ENCODE results near the gene CYP4A22. TPM values are rescaled to one million over a fixed set of nuclear protein-coding genes. Genes with fewer than 3 reads are reported as not detected.
A peak's percentile ranks its signal among the peaks of the same experiment; 100 is the strongest.

Gene CYP4A22
- total and polyA plus RNA-seq, 9 of the 15 experiments (the other 6 are each of a cell fraction or from before 2014, with no cell fraction given), result 0.07 TPM; not detected in 8

DNA sequence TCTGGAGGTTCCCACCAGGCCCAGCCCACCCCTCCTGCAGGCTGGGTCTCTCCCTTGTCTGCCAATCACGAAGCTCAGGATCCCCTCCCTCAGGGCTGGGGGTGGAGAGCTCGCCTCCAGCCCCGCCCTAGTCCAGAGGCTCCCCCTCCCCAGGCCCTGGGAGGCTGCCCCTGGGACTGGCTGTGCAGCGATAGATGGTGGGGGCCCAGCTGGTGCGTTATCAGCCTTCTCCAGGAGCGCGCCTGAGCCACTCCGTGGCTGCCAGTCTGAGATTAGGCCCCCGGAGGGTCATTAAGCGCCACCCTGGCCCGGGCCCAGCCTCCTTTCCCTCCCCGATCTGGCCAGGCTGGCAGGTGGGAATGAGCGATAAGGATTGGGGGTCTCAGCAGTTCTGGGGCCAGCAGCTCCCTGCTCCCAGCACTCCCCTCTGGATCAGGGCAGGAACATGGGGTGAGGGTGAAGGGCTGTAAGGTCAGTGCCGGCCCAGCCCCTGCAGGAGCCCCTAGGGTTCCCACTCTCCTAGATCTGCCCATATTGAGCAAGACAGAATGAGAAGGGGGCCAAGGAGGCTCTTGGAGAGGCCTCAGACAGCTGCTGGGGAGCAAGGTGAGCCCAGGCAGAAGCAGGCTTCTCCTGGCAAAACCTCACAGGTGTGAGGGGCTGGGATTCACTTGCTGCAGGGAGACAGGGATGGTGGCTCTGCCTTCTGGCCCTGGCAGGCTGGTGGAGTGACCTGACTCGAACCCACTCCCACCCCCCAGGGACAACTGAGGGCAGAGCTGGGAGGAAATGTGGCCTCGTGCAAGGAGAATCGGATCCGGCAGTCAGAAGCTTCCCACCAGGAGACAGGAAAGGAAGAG lies 44.1 kb downstream of the CYP4A22 start (continued):
- TF ChIP-seq L3MBTL2 (IDR thresholded peaks at IDR 0.05) (peak; percentile 66), ZNF707 (CRISPR knock-in tag; conservative IDR thresholded peaks at IDR 0.05) (peak; percentile 74), SRF (CRISPR knock-in tag; IDR thresholded peaks at IDR 0.05) (peak in 1 of 2 experiments; percentile 51; a peak in 2 of 4 replicates), GATAD2A (IDR thresholded peaks at IDR 0.05) (peak; percentile 98), PTRF (tag; IDR thresholded peaks at IDR 0.05) (peak; percentile 71), JUN (IDR thresholded peaks at IDR 0.05; ENCODE audit: borderline replicate concordance, low read depth, low read length) (peak; percentile 83), JUN (CRISPR knock-in tag; IDR thresholded peaks at IDR 0.05; ENCODE audit: borderline replicate concordance) (peak; percentile 1; the same call in 1 of the 2 replicates), NR1H2 (CRISPR knock-in tag; IDR thresholded peaks at IDR 0.05) (no peak), TAF9B (IDR thresholded peaks at IDR 0.05; ENCODE audit: partially characterized antibody) (no peak), CBX5 (IDR thresholded peaks at IDR 0.05; ENCODE audit: borderline replicate concordance, low read depth) (peak; percentile 57; the same call in 1 of the 2 replicates), KLF16 (IDR thresholded peaks at IDR 0.05) (peak; percentile 100), RBM15 (IDR thresholded peaks at IDR 0.05; ENCODE audit: insufficient read depth, low read length) (no peak), ZNF212 (CRISPR knock-in tag; IDR thresholded peaks at IDR 0.05) (peak; percentile 94), ZNF217 (CRISPR knock-in tag; IDR thresholded peaks at IDR 0.05) (no peak), TARDBP (IDR thresholded peaks at IDR 0.05) (peak; percentile 100)
- TF ChIP-seq, protein P1, sequence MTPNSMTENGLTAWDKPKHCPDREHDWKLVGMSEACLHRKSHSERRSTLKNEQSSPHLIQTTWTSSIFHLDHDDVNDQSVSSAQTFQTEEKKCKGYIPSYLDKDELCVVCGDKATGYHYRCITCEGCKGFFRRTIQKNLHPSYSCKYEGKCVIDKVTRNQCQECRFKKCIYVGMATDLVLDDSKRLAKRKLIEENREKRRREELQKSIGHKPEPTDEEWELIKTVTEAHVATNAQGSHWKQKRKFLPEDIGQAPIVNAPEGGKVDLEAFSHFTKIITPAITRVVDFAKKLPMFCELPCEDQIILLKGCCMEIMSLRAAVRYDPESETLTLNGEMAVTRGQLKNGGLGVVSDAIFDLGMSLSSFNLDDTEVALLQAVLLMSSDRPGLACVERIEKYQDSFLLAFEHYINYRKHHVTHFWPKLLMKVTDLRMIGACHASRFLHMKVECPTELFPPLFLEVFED (CRISPR knock-in tag; conservative IDR thresholded peaks at IDR 0.05), result peak; percentile 98
- TF ChIP-seq, protein P2, sequence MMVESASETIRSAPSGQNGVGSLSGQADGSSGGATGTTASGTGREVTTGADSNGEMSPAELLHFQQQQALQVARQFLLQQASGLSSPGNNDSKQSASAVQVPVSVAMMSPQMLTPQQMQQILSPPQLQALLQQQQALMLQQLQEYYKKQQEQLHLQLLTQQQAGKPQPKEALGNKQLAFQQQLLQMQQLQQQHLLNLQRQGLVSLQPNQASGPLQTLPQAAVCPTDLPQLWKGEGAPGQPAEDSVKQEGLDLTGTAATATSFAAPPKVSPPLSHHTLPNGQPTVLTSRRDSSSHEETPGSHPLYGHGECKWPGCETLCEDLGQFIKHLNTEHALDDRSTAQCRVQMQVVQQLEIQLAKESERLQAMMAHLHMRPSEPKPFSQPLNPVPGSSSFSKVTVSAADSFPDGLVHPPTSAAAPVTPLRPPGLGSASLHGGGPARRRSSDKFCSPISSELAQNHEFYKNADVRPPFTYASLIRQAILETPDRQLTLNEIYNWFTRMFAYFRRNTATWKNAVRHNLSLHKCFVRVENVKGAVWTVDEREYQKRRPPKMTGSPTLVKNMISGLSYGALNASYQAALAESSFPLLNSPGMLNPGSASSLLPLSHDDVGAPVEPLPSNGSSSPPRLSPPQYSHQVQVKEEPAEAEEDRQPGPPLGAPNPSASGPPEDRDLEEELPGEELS (CRISPR knock-in tag; IDR thresholded peaks at IDR 0.05; ENCODE audit: borderline replicate concordance), result no peak
- TF ChIP-seq, protein P3, sequence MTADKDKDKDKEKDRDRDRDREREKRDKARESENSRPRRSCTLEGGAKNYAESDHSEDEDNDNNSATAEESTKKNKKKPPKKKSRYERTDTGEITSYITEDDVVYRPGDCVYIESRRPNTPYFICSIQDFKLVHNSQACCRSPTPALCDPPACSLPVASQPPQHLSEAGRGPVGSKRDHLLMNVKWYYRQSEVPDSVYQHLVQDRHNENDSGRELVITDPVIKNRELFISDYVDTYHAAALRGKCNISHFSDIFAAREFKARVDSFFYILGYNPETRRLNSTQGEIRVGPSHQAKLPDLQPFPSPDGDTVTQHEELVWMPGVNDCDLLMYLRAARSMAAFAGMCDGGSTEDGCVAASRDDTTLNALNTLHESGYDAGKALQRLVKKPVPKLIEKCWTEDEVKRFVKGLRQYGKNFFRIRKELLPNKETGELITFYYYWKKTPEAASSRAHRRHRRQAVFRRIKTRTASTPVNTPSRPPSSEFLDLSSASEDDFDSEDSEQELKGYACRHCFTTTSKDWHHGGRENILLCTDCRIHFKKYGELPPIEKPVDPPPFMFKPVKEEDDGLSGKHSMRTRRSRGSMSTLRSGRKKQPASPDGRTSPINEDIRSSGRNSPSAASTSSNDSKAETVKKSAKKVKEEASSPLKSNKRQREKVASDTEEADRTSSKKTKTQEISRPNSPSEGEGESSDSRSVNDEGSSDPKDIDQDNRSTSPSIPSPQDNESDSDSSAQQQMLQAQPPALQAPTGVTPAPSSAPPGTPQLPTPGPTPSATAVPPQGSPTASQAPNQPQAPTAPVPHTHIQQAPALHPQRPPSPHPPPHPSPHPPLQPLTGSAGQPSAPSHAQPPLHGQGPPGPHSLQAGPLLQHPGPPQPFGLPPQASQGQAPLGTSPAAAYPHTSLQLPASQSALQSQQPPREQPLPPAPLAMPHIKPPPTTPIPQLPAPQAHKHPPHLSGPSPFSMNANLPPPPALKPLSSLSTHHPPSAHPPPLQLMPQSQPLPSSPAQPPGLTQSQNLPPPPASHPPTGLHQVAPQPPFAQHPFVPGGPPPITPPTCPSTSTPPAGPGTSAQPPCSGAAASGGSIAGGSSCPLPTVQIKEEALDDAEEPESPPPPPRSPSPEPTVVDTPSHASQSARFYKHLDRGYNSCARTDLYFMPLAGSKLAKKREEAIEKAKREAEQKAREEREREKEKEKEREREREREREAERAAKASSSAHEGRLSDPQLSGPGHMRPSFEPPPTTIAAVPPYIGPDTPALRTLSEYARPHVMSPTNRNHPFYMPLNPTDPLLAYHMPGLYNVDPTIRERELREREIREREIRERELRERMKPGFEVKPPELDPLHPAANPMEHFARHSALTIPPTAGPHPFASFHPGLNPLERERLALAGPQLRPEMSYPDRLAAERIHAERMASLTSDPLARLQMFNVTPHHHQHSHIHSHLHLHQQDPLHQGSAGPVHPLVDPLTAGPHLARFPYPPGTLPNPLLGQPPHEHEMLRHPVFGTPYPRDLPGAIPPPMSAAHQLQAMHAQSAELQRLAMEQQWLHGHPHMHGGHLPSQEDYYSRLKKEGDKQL (CRISPR knock-in tag; IDR thresholded peaks at IDR 0.05; ENCODE audit: borderline replicate concordance), result peak; percentile 97; the same call in 1 of the 2 replicates
- TF ChIP-seq, protein P4, sequence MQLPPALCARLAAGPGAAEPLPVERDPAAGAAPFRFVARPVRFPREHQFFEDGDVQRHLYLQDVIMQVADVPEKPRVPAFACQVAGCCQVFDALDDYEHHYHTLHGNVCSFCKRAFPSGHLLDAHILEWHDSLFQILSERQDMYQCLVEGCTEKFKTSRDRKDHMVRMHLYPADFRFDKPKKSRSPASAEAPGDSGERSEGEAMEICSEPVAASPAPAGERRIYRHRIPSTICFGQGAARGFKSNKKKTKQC (CRISPR knock-in tag; IDR thresholded peaks at IDR 0.05), result no peak

Data from K562 (cell line).